Limb (tissue), 2 donors: ENCODE measurements around the gene MYO9B.

Experiments
- DNase-seq, 2 donors: peaks; one replicate each; pipeline ENCODE4 v3.0.0-alpha.2; 2016; ENCODE audit errors: extremely low spot score in 2 of 2

MYO9B gene

DNA sequence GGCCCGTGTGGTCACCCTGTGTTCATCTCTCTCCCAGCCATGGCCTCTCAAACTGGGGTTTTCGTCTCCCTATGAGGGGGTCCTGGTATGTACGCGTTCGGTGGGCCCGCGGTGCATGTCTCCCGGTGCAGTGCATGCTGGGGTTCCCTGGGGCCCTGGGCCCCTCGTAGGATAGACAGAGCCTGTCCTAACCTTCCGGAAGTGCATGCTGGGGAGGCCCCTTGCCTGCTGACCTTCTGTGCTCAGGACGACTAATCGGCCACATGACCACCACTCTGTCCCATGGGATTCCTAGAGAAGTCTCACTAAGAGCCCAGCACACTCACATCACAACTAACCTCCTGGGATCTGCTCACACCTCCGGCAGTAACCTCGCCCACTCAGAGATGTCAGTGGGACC is 134.7 kb downstream of the MYO9B start:
- no peak for DNase-seq

DNA sequence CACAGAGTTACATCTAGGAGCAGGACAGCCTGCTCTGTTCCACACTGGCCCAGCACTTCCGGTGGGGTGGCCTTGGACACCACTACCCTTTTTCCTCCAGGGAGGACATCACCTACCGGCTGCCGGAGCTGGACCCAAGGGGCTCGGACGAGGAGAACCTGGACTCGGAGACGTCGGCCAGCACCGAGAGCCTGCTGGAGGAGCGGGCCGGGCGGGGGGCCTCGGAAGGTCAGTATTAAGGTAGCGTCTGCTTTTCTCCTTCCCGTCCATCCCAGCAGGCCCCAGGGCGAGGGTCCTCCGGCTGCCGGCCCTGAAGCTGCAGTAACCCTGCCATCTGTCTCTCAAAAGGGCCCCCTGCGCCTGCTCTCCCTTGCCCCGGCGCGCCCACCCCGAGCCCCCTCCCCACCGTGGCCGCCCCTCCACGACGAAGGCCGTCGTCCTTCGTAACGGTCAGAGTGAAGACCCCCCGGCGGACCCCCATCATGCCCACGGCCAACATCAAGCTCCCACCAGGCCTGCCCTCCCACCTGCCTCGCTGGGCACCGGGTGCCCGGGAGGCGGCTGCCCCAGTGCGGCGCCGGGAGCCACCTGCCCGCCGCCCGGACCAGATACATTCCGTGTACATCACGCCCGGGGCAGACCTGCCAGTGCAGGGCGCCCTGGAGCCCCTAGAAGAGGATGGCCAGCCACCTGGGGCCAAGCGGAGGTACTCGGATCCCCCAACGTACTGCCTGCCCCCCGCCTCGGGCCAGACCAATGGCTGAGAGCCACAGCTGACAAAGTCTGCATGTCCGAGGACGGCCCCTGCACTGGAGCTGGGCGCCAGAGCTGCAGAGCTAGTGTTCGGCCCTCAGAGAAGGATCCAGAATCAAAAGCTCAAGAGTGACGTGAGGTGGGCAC is 136.2 kb downstream of the MYO9B start:
- DNase-seq = peak in 1 of 2 donors; percentile 25

DNA sequence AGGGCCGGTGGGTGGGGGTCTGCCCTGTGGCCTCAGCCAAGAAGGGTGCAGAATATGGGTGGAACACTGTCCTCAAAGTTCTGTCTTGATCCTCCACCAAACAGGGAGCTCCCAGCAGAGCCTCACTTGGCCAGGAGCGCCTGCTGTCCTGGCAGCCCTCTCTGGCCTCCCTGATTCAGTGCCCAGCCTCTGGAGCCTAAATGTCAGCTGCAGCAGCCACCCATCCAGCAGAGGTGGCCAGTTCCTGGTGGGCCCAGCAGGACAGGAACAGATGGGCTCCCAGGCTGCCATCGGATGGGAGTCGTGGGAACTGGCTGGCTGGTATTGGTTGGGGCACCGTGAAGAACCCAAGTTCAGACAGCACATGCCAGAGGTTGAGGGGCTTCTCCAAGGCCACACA is 137.8 kb downstream of the MYO9B start:
- DNase-seq = peak in 1 of 2 donors; percentile 23

DNA sequence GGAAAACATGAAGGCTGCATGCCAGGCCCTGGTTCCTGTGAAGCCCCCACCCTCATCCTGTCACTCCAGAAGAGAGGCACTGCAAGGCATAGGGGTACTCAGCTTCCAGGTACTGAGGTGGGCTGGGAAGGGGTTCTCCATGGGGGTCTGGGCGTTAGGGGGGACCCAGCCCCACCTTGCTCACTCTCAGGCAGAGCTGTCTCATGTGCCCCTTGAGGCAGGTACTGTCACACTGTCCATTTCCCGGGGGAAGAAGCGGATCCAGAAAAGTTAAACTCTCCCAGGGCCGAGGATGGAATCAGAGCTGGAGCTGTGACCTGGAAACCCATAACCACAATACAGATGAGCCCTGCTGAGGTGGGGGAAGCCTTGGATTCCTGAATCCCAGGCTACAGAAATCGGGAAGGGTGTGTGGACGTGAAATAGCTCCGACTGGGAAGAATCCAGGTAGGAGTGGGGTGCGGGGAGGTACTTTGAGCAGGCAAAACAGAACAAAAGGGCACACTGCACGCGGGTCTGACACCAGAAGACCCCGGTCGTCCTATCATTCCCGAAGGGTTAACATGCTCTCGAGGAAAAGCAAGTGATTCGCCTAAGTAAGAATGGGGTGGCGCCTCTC is 139.0 kb downstream of the MYO9B start:
- no peak for DNase-seq

DNA sequence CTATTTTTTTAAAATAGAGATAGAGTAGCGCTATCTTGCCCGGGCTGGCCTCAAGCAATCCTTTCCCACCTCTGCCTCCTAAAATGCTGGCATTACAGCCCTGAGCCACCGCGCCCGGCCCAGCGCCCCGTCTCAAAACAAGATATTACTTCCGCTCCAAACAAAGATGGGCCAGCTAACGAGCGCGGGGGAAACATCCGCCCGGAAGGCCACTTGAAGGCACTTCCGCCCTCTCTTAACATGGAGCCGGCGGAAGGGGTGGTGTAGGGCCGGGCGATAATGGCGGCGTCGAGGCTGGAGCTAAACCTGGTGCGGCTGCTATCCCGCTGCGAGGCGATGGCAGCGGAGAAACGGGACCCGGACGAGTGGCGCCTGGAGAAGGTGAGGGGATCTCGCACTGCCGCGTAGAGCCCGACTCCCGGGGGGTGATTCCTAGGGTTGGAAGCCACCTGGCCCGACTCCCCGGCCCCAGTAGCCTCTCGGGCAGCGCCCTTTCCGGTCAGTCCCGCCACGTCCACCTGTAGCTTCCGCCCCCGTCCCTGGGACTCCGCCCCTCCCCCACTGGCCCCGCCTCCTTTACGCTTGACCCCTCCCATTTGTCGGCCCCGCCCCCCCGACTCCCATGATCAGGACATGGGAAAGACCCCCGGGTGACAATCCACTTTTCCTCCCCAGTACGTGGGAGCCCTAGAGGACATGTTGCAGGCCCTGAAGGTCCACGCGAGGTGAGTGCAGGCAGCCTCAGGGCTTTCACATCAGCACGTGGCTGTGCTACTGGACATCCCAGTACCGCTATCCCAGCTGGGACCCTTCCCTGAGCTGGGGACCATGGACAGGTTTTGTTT is 139.8 kb downstream of the MYO9B start, which contains the start of gene USE1:
Gene USE1, plus strand, starts transcription at position 231 of the 845 bp plus-strand sequence. Its CDS starts 49 bp downstream, at position 280.
- DNase-seq = peak; percentile 92 to 95

DNA sequence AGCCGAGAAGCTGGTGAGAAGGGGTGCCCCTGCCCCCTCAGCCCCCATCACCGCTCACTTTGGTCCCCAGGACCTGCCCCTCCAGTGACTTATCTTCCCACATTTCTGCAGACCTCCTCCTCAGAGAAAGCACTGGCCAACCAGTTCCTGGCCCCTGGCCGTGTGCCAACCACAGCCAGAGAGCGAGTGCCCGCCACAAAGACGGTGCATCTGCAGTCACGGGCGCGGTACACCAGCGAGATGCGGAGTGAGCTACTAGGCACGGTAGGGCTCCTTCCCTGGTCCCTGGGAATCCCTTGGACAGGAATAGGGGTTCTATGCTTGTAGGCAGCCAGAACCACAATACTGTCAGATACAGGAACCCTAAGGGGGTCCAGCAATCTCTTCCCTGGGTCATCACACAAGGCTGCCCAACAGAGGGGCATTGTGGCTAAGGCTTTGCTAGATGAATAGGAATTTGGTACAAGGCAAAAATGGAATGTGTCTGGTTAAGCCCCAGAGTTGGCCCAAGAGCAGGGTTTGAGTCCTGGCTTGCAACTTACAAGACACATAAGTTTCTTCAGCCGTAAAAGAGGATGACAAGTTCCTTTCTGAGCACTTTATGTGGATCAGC is 140.6 kb downstream of the MYO9B start:
- no peak for DNase-seq

DNA sequence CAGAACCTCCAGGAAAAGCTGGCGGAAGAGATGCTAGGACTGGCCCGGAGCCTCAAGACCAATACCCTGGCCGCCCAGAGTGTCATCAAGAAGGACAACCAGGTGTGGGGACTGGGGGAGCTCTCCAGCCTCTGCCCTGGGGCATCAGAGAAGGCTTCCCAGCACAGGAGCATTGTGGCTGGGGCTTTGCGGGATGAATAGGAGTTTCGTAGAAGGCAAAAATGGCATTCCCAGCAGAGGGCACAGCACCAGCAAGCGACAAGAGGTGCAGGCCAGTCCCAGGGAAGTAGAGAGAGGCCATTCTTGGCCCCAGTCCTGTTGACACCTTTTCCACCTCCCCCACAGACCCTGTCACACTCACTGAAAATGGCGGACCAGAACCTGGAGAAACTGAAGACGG is 143.7 kb downstream of the MYO9B start:
- no peak for DNase-seq

DNA sequence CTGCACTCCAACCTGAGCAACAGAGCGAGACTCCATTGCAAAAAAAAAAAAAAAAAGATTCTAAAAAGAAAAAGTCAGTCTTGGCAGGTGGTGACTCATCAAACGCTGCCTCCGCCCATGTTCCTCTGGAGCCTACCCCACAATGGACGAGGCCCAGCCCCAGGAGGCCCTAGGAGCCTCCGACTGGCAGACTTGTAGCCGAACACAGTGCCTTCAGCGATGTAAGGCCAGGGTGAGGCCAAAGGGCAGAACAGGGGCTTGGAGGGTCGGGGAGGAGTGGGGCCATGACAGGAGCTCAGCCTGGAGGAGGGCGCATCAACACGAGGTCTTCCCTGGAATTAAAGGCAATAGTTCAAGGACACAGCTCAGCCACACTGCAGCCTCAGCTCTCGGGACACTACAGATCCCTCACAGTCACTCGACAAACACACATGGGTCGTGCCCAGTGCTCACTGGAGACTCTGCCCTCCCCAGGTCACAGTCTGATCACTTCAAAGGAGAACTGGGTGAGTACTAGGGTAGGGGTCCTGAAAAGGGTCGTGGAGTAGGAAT is 144.7 kb downstream of the MYO9B start:
- DNase-seq = no peak

DNA sequence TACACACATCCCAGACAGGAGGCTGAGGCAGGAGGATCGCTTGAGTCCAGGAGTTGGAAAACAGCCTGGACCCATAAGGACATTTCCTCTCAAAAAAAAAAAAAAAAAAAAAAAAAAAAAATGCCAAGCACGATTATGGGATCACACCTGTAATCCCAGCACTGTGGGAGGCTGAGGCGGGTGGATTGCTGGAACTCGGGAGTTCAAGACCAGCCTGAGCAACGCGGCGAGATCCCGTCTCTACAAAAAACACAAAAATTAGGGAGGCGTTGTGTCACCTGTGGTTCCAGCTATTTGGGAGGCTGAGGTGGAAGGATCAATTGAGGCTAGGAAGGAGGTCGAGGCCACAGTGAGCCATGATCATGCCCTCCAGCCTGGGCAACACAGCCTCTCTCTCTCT is 149.5 kb downstream of the MYO9B start:
- DNase-seq = no peak

DNA sequence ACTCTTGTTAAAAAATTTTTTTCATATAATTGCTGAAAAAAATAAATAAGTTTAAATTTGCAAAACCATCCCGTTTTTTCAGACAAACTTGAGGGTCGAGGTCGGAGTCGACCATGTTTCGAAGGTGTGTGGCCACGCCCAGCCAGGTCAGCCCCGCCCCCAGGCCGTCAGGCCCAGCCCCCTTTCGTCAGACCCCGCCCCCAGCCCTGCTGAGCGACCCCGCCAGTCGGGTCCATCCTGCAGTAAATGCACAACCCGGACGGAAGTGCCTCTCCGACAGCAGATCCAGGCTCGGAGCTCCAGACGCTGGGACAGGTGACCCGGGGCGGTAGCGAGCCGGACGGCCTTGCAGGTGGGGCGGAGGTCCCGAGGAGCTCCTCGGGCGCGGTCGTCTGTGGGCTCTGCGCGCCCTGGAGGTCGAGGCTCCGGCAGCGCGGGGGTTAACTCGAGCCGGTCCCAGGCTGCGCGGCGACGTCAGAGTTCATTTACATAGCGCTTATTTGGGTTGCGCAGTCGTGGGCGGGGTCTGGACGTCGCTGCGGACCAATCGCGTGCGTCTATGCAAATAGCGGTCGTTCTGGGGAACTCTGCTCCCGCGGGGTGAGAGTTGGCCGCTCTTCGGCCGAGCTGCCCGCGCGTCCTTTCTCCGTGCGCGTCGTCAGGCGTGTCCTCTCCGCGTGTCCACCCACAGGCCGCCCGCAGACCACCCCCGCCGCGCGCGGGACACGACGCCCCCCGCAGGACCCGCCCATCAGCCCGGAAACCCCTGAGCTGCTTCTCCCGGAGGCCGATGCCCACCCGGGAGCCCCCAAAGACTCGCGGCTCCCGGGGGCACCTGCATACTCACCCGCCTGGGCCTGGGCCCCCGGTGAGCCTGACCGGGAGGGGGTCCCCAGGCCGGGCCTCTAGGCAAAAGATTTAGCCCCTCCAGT is 150.7 kb downstream of the MYO9B start, which contains the start of gene OCEL1:
Gene OCEL1, plus strand, starts transcription at position 225 of the 932 bp plus-strand sequence. Its CDS starts 22 bp downstream, at position 247.
- peak; percentile 97 to 98 for DNase-seq

DNA sequence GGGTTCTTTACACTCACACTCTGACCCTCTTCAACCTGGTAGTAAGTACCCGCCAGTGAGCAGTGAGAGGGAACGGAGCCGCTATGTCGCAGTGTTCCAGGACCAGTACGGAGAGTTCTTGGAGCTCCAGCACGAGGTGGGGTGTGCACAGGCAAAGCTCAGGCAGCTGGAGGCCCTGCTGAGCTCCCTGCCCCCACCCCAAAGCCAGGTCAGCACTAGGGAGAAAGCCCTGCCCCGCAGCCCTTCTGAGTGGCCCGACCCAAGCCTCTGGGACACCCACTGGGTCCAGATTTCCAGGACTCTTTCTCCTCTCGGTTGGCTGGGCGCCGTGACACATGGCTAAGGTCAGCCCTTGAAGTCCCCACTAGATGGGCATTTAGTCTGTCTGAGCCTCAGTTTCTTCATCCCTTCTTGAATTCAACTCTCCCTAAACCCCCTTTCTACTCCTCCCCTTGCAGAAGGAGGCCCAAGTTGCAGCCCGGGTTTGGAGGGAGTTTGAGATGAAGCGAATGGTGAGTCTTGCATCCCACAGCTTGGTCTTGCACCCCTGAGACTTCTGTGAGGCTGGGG is 152.3 kb downstream of the MYO9B start:
- no peak for DNase-seq

DNA sequence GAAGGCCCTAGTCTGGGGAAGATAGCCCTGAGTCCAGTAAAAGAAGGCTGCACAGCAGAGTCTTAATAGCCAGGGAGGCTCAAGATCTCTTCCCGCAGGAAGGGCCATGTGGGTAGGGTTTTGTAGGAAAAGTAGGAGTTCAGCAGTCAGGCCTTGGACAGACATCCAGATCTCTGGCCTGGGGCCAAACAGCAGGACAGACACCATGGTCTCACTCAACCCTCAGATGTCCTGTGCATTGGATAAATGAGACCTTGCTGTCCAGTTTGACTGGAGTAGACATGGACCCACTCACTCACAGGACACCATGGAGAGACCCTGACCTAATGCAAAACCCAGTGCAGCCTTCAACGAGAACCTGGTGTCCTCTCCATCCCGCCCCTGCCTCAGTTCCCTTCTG is 154.3 kb downstream of the MYO9B start:
- no peak for DNase-seq

DNA sequence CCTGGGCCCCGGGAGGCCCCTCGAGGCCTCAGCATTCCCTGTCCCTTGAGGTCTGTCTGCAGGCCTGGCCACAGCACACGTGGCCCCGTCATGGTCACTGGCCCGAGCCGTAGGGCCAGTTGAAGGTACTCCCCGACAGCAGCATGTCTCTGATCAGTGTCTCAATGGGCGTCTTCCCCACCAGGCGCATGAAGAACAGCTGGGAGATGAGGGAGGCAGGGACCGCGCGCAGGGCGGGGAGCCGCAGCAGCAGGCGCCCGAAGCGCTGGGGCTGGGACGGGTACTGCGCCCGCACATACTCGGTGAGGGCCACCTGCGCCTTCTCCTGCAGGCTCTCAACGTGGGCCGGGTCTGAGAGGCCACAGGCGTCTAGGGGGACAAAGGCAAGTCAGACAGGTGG is 156.7 kb downstream of the MYO9B start:
- DNase-seq = no peak

DNA sequence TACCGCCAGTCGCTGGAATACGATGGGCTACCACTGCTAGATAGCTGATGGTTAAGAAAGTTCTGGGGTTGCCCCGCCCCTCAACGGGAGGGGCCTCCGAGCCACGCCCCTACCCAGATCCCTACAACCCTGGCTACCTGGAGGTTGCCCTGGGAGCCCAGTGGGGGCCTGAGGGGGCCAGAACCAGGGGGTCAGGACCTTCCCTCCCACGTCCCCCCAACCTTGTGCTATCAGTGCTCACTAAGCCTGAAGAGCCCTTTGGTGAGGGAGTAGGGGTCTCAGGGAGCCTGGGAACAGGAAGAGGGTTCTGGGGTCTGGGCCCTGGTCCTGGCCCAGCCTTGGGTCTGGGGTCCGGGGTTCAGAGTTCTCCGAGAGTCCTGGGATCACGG is 159.3 kb downstream of the MYO9B start:
- DNase-seq = no peak

DNA sequence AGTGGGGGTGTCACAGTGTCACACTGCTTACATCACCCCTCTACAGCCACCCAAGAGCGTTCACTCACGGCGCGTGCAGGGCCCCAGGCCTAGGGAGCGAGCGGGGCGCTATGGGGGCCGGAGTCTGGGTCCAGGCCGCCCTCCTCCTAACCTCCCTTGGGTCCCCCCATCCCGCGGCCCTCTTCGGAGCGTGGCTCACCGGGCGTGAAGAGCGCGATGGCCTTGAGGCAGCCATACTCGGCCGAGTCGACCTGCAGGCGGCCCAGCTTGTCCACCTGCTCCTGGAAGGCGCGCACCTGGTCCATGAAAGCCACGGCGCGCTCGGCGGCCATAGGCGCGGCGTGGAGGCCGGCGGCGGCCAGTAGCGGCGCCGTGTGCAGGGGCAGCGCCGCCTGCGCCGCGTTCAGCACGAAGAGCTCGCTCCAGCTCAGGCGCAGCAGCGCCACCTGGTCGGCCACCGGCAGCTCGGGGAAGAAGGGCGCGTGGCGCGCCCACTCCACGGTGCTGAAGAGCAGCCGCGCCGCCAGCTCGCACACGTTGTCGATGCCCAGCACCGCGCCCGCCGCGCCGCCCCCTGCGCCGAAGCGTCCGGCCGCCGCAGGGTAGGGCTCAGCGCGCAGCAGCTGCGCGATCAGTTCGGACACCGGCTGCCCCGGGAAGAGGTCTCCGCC is 159.9 kb downstream of the MYO9B start:
- DNase-seq = peak; percentile 61 to 82

DNA sequence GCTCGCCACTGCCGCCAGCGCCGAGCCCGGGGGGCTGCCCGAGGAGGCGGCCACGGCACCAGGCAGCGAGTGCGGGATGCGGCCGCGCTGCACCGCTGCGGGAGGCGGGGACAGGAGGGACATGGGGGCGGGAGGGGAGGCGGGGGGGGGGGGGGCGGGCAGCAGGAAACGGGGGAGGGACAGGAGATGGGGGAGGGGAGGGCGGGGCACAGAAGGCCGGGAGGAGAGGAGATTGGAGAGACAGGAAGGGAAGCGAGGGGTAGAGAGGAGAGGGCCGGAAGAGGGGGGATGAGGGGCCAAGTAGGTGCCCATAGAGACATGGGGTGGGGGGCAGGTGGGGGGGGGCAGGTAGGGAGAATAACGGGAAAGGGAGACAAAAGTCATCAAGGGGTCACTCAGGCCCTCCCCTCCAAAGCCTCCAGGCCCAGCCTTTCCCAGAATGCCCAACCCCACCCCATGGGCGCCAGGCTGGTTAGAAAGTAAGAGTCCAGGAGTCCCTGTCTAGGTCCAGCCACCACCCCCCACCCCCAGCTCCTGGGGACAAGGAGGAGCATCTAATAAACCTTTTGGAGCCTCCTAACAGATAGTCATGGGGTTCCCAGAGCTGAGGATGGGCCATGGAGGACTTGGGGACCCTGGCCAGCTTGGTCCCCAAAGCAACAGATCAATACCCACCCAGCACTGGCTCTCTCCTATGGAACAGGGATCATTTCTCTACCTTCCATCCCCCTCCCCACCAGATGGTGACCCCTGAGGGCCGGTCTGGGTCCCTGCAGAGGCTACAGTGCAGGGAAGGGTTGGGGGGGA is 160.6 kb downstream of the MYO9B start:
- peak; percentile 32 to 51 for DNase-seq

DNA sequence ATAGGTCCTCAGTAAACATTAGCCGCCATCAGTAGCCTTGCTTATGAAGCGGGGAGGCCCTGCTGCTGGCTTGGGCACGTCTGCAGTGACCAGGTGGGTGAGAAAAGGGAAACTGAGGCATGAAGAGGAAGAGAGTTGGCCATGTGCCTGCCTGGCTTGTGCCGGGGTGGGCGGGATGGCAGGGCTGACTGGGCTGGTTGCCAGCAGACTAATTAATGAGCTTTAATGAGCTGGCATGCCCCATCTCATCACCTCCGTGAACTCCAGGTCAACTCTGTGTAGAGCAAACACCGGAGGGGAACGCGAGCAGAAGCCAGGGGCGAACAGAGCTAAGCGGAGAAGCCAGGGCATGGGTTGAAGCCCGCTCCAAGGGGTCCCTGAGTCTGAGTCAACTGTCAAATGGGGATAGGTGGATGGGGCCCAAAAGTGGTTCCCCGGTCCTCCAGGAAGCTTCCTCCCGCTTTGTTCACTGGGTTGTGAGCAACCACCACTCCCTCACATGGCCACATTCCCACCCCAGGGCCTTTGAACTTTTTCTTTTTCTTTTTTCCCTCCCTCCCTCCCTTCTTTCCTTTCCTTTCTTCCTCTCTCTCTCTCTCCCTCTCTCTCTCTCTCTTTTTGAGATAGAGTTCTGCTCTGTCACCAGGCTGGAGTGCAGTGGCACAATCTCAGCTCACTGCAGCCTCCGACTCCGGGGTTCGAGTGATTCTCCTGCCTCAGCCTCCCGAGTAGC is 161.4 kb downstream of the MYO9B start:
- DNase-seq = no peak
